Left colon (tissue), 2 donors: Measurements from ENCODE around the gene IGSF6. TPM values are rescaled to one million over a fixed set of nuclear protein-coding genes. Genes with fewer than 3 reads are reported as not detected.
"Not testable (repeated sequence)": the region's sequence is repeated elsewhere in the genome, so short reads cannot be mapped to it uniquely, and the experiment has no call there.

Experiments used
- ATAC-seq: fragments of 200-7000 bp; cut with Tn5 transposase; one replicate; pipeline ENCODE4 v1.9.1; 2020; ENCODE audit warnings: mild to moderate bottlenecking, moderate library complexity
- DNase-seq, 2 donors: peaks; one replicate each; pipeline ENCODE4 v3.0.0-alpha.2; 2020
- intact Hi-C, 2 donors: fragments of 100-400 bp; cut with DNase I in 1 of 2; cut with micrococcal nuclease in 1 of 2; formaldehyde crosslinking; loops; one replicate each; pipeline versions ENCODE4 v1.11.2 to v1.14.0; 2022; cut with DNase I, micrococcal nuclease
- total RNA-seq, 2 donors: library from RNA; stranded (reverse); fragmentation: NEBNext Ultra II Directional; extraction: Animal tissue kit (Norgen Biotek cat#: 25700); gene quantifications; one replicate each; pipeline ENCODE4 v1.2.1, GENCODE V29; 2021
- donor health status: DM: no; HTN: no; CAD: no.
- donor health status: DM: yes; HTN: yes; CAD: no.

IGSF6 gene
- total RNA-seq, 2 donors from 2014 or later: 1.1 to 5.2 TPM

DNA sequence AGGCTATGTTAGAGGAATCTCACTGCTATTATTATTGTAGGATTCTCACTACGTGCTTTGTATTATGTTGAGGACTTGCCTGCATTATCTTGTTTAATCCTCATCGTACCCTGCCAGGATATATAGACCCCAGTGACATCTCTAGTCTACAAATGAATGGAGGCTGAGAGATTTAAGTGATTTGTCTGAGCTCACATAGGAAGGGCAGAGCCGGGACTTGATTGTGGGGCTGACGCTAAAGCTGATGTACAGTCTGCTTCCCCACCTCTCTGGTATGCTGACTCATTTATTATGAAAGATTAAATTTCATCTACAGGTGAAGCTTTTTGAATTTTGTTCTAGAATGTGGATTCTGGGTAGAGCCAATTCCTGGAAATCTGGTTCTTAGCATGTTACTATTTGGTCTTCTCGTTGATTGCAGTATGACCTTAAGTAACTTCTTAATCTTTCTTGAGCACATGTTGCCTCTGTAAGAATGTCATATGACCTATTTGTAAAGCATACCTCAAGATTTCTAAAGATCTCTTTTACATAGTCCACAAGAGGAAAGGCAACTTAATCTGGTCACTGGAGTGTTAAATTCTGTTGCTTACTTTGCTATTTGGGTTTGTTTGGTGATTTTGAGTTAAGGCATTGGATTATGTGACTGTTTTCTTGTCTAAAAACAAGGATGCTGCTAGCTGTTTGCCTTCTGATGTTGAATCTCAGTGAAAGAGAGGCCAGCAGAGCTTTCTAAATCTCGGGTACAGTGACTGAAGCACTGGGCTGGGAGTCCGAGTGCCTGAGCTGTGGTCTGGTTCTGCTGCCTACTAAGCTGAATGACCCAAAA is 40.6 kb downstream of the IGSF6 start:
- DNase-seq (no peak), ATAC-seq (no peak)
- intact Hi-C loops: no loop called here

DNA sequence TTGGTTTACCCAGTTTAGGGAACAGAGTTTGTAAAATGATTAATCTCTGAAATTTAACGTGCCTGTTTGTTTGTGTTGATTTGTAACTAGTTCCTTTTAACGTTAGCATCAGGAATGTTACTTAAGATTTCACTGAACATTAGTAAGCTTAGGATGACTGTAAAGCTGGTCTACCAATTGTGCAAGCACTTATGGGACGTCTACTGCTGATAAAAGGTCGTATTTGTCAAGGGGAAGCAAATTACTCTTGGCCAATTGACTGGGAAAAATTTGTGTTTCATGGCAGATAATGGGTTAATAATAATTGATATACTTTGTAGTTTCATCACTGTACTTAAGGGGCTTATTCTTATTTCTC is 41.2 kb downstream of the IGSF6 start:
- no peak for ATAC-seq
- DNase-seq: no peak
- intact Hi-C loops: no loop called here

DNA sequence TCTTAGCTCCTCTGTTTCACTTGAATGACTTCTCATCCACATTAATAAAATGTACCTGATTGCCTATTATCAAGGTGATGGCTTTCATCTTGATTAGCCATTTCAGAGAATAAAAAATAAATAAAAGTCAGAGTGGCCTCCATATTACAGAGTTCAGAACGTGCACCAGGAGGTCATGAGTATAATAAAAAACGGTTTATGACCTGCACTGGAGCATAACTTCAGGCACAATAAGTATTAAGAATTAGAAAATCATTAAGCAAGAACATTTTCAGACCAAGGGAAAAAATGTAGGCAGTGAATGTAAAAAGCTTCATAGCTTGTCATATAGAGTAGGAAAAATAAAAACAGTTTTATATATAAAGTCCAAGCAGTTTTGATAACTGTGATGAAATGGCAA is 41.6 kb downstream of the IGSF6 start:
- intact Hi-C loops: no loop called here
- no peak for ATAC-seq
- DNase-seq: no peak

DNA sequence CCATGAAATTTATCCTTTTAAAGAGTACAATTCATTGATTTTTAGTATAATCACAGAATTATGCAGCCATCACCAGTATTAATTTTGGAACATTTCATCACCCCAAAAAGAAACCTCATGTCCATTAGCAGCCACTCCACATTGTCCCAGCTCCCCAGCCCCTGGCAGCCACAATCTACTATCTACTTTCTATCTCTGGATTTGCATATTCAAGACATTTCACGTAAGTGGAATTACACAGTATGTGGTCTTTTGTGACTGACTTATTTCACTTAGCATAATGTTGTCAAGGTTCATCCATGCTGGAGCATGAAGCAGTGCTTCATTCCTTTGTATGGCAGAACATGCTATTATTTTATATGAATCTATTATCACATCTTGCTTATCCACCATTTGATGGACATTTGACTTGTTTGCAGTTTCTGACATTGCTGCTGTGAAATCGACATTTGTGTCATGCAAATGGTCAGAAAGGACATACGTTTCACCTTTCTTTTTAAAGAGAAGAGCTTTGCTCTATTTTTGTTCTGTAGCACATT is 42.3 kb downstream of the IGSF6 start:
- ATAC-seq (no peak), DNase-seq (no peak)
- intact Hi-C loops: no loop called here

DNA sequence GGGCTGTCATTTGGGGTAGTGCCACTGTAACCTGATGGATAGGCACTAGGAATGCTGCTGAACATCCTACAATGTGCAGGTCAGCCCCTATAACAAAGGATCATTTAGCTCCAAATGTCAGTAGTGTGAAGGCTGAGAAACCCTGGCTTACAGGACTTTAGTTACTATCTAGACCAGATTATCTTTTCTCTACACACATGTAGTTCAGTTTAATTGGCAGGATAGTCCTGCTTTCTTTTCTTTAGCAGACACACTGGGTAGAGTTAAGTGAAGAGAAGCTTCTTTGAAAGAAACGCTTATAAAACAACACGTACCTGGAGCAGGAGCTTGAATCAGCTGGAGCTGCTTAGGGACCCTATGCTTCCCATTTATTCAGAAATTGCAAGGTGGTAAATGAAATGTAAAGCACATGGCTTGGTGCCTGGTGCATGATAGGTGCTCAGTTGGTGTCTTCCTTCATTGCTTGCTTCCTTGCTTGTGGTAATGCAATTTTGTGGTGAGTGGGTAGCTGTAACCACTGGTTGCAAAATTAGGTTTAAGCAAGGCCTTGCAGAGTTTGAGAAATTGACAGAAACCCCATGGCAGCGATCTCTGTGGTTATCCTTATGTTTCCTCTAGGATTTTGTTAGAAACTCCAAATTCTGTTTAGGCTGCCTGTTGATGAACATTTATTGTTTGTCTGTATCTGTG is 43.6 kb downstream of the IGSF6 start:
- ATAC-seq (no peak), DNase-seq (no peak)
- intact Hi-C loops: no loop called here

DNA sequence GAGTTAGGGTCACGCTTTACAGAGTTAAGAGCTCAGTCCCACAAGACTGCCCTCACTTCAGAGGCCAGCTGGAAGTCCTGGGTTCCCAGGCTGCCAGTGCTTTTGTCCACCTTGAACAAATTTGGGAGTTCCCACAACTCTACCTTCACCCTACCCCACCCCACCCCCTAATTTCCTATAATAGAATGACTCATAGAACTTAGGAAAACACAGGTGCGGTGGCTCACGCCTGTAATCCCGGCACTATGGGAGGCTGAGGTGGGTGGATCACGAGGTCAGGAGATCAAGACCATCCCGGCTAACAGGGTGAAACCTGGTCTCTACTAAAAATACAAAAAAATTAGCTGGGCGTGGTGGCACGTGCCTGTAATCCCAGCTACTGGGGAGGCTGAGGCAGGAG is 46.6 kb downstream of the IGSF6 start:
- peak; percentile 63 for ATAC-seq
- intact Hi-C loops, DNase-seq: not testable (repeated sequence)

DNA sequence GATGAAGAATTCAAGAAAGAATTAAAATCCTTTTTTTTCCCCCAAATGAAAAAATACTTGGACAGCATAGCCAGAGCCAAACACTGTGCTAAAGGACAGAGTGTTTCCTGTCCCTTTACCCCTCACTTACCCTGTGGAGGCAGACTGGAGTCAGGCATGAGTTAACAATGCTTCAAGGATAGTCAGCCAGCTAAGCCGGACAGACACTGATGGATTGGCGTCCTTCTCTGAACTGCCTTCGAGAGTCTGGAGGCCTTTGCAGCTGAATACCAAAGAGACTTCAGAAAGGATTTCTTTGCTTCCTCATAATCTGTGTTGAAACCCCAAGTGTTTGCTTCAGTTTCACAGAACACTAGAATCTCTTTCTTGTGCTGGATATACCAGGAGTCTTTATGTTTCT is 48.5 kb downstream of the IGSF6 start:
- intact Hi-C loops: no loop called here
- no peak for ATAC-seq
- no peak for DNase-seq

DNA sequence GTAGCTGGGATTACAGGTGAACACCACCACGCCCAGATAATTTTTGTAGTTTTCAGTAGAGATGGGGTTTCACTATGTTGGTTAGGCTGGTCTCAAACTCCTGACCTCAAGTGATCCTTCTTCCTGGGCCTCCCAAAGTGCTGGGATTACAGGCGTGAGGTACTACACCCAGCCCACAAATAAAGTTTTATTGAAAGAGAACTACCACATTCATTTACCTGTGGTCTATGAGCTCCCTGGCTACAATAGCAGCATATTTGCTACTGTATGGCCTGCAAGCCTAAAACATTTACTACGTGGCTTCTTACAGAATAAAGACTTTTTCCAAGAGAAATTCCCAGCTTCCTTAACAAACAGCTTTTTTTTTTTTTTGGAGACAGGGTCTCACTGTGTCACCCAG is 49.6 kb downstream of the IGSF6 start:
- intact Hi-C loops: no loop called here
- ATAC-seq (no peak), DNase-seq (no peak)

DNA sequence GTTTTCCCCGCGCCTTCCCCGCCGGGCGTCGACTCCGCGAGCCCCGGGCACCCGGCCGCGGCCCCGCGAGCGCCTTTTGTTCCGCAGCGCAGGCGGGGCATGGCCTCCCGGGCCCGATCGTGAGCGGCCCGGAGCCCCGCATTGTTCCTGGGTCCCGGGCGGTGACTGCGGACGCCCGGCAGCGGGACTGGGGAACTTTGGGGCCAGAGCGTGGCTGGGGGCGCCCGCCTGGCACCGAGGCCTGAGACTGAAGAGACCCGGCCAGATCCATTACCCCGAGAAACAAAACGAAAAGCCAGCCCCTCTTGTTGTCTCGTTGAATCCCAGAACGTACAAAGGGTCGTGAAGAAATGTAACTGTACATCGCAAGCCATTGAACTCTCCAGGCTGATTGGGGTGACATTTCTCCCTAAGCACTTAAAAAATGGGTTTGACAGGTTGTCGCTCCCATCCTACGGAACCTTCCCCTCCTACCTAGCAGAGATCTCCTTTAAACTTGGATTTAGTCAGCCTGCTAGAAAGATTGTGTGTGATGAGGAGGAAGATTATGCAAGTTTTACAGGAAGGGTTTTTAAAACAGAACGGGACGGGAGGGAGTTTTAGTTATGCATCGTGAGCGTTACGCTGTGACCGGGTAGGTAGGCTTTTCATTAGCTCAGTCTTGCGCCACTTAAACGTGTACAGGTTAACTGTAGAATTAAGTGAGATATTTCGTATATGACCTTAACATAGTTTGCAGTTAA is 52.2 kb downstream of the IGSF6 start:
- intact Hi-C loops: no loop called here
- ATAC-seq (peak; percentile 25), DNase-seq (no peak)

DNA sequence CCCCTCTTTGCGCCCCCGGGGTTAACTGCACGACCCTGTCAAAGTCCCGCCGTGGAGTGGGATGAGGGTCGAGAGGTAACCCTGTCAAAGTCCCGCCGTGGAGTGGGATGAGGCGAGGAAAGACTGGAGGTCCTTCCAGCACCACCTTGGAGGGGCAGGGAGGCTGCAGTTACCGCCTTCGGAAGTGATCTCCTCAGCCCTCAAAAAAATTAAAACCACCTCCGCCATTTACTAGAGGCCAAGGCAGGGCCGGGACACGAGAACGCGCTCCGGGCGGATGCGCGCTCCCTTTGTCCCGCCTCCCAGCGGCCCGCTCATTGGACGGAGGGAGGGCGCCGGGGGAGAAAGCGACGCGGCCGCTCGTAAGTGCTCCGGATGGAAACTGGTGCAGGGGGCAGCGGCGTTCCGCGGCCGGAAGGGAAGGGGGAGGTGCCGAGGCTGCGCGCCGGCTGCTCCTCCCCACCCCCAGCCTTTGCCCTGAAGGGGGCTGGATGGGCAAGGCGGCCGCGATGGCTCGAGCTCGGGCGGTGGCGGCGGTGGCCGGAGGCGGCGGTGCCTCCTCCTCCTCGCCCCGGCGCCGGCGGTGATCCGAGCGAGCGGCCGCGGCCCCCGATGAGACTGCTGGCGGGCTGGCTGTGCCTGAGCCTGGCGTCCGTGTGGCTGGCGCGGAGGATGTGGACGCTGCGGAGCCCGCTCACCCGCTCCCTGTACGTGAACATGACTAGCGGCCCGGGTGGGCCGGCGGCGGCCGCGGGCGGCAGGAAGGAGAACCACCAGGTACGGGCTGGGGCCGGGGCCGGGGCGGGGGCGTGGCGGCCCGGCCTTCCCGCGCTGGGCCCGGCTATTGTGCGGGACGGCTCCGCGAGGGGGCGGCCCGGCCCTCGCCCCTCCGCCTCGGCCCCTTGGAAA is 53.0 kb downstream of the IGSF6 start, which contains the start of gene METTL9:
Gene METTL9 (plus strand): TSS at position 456 of the 909 bp plus-strand sequence. CDS start 157 bp downstream, at position 613.
- DNase-seq: peak; percentile 94 to 95
- intact Hi-C loops: no loop called here
- peak; percentile 95 for ATAC-seq

DNA sequence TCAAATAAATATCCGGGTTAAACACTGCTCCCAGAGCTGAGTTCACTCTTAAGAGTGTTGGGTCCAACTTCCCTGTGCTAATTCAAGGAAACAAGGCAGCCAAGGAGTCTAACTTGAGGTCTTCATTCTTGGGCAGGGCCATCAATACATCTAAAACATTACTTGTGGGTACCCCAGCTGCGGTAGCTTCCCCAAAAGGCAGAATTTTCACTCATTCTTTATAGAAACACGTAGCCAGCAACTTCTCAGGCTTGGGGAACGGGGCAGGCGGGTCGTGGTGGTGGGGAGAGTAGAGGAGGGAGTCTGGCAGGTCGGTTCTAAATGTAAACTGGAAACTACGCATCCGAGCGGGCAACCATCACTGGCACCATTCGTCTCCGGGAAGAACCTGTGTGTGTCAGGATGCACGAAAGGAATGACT is 53.7 kb downstream of the IGSF6 start:
- DNase-seq (no peak), ATAC-seq (peak; percentile 43)
- intact Hi-C loops: no loop called here

DNA sequence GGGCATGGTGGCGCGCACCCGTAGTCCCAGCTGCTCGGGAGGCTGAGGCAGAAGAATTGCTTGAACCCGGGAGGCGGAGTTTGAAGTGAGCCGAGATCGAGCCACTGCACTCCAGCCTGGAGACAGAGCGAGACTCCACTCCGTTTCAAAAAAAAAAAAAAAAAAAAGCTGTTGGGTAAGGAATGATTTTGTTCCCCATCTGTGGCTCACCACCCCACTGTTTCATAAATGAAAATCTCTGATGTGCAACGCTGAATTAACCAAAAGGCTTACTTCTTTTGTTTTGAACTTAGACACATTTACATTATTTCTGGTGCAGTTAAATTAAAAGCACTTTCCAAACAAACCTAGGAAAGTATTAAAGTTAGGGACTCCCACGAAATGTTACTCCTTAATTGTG is 54.2 kb downstream of the IGSF6 start:
- DNase-seq (no peak), ATAC-seq (no peak)
- intact Hi-C loops: no loop called here

DNA sequence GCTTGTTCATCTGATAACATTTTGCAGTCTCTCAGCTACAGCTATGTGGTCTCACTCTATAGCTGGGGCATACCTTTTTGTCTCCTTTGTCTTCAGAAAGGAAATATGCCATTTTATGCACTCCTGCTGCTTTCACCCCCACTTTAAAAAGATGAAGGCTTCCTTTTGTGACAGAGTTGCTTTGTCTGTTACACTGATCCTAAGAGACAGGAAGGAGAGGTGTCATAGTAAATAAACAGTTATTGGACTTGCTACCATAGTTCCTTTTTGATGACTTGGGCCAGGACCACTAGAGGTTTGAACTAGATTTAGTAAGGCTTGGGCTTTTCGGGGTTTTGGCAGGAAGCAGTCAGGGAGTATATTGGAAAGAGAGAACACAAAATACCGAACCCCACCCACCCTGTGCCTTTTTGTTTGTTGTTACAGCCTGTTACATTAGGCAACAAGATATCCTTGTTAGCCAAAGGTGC is 54.8 kb downstream of the IGSF6 start:
- DNase-seq: no peak
- no peak for ATAC-seq
- intact Hi-C loops: no loop called here

DNA sequence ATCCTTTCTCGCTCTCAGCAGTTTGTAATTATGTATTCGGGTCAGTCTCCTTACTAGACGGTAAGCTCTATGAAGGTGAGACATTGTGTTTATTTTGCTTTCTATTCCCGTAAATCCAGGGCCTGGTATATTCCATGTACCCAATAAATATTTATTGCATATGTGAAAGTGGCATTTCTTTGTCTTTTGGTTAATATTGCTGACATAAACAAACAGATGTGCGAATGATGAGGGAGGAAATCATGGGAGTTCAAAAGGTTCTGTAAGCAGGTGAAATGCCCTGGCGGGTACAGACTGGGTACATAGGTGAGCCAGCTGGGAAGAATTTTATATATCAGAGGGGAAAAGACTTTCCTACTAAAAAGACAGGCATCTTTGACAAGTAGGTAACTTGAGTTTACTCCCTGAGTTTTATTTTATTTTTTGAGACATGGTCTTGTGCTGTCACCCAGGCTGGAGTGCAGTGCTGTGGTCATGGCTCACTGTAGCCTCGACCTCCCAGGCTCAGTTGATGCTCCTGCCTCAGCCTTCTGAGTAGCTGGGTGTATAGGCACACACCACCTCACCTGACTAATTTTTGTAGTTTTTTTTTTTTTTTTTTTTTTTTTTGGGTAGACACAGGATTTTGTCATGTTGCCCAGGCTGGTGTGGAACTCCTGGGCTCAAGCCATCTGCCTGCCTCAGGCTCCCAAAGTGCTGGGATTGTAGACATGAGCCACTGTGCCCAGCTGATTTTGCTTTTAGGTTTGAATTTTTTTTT is 58.7 kb downstream of the IGSF6 start:
- intact Hi-C loops: no loop called here
- DNase-seq (no peak), ATAC-seq (no peak)

DNA sequence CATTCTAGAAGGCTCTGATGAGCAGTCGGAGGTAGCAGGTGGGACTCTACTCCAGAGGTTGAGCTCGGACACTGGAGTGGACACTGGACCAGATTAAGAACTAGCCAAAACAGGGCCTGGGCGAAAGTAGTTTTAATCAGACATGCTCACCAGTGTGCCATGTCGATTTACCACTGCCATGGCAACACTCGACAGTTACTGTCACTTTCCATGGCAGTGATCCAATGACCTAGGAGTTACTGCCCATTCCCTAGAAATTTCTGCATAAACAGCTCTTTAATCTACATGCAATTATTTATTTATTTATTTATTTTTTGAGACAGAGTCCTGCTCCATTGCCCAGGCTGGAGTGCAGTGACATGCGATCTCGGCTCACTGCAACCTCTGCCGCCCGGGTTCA is 60.2 kb downstream of the IGSF6 start:
- intact Hi-C loops: no loop called here

DNA sequence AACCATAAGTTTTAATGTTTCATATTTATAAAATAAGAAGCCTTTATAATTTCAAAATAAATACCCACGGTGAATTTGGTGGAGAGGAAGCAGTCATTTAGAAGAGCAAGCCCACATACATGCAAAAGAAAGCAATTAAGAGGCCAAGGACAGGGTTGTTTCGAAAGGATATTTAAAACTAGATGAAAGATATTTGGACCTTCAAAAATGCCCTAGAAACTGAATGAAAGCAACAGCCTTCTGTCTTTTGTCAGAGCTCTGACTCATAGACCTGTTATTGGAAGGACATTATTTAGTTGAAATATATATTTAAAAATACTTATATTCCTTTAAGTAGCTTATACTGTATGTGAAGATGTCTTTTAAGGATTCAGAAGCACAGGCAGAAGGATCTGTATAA is 61.6 kb downstream of the IGSF6 start:
- intact Hi-C loops: no loop called here
- DNase-seq: no peak
- ATAC-seq: no peak

More for the DNA sequence above, 60.2 kb downstream of the IGSF6 start:
- ATAC-seq (no peak), DNase-seq (no peak)

DNA sequence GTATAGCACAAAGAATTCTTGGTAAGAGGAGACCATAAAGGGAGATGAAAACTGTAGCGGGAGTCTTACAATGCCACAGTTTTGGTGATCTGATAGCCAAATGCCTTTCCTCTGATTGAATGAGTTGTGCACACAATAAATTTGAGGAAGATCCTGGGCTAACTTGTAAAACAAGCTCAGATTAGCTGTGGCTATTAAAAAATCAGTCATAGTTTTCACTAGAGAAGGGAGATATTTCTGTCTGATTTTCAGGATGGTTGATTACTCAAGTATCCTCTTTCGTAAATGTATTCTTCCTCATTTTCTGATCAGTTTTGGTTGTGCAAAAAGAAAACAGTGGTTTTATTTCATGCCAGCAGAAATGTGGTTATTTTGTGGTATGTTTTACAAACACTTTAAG is 62.1 kb downstream of the IGSF6 start:
- no peak for ATAC-seq
- intact Hi-C loops: no loop called here

DNA sequence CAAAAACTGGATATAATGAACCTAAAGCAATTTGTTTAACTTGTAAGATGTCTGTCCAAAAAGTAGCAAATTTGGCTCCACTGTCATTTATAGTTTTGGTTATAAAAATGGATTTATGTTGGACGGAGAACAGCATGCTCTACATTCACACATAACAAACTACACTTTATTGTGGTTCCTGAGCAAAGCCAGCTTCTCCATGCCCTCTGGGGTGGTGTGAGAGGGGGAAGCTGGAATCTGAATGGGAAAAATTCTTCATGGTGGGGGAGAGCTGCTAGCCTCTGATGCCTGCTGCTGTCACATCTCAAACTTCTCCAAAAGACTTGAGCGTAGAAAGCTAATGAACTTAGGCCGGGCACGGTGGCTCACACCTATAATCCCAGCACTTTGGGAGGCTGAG is 62.9 kb downstream of the IGSF6 start:
- intact Hi-C loops: loop anchor here in 1 of 2 donors (5.0 kb wide), 1 partner anchor 118 kb away; no protein-coding TSS in a partner anchor
- no peak for ATAC-seq
- DNase-seq: no peak

More for the DNA sequence above, 62.1 kb downstream of the IGSF6 start:
- DNase-seq: no peak
